Stimulated activated CD4-positive, alpha-beta T cell treated with anti-CD3 and anti-CD28 coated beads, Interleukin-4, amount 100 ng/mL, for 48 hours (primary cell): ENCODE data around the gene SPATA31E1.

ENCODE experiments used
- DNase-seq, 2 donors: peaks; one replicate each; pipeline ENCODE4 v3.0.0-alpha.2; 2020; ENCODE audit warnings: low read depth in 2 of 2

Gene SPATA31E1

DNA sequence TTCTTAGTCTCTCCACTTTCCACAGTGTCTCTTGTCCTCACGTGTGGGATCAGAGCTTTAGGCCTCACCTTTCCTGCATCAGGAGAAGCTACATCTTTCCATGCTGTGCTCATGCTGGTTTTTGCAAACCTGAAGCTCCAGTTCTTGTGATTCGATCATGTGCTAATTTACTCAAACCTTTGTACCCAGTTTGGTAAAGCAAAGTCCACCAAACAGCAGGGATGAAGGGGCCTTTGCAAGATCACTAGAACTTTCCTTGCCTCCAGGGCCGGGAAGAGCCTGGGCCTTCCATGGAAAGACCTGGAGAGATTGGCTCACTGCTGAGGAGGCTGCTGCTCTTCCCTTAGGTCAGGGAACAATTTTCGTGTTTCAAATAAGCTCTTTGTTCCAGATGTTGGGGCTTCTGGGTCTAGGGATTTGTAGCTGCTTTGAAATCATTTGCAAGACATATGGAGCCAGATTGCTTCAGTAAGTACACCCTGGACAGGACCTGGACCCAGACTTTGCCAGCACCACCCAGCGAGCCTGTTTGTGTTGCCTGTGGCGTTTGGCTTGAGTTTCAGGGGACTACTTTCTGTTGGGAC is 18.7 kb upstream of the SPATA31E1 start:
- no peak for DNase-seq

DNA sequence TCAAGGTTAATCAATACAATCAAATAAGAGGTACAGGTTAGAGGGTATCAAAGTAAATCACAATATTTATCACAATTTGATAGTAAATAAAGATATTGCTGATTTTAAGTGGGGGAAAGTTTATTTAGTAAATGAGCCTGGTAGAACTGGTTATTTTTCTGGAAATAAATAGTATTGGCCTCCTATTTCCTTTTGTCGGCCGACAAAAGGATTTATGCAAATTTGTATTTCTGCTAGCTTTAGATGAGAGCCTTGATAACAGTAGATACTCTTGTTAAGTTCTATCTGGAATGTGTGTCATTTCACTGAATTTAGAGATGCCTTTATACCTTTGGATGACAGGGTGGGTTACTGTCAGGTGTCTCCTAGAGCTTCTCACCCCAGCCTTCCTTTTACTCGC is 17.8 kb upstream of the SPATA31E1 start:
- DNase-seq, result no peak

DNA sequence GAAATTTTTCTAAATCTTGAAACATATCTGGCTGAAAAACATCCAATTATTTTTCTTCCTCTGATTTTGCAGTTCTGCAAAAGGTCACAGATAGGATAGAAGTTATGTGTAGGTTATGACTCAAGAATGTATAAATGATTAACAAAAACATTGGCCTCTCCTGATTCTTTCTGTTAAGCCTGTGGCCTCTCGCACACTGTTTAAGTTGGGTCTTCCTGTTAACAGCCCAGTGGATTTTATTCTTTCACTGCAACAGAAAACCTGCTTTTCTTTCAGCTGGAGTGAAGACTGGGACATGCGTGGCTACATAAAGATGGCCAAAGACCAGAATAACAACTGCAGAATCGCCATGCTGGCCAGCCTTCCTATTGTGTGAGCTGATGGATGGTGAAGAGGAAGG is 17.1 kb upstream of the SPATA31E1 start:
- no peak for DNase-seq

DNA sequence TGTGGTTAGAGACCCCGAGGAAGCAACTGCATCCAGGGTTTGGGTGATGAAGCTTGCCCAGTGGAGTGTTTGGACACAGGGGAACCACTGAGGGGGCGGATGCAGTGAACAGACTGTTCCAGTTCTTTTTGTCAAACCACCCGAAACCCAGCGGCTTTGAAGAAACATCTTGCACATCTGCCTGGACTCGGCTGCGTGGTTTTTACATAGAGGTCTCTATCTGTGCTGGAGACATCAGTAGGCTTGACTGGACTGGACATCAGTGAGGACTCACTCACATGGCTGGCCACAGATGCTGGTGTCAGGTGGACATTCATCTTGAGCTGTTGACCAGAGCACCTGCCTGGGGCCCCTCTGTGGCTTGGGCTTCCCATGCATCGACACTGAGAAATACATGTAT is 15.3 kb upstream of the SPATA31E1 start:
- DNase-seq, result no peak

GRCh38 chr9:87868175-87868574 is 14.5 kb upstream of the SPATA31E1 start:
- DNase-seq, result no peak

GRCh38 chr9:87868635-87869034 is 14.0 kb upstream of the SPATA31E1 start:
- DNase-seq, result no peak

- no peak for DNase-seq
Measured at GRCh38 chr9:87869082-87869481, 13.6 kb upstream of the SPATA31E1 start.

GRCh38 chr9:87871425-87872078 is 11.1 kb upstream of the SPATA31E1 start:
- no peak for DNase-seq

DNA sequence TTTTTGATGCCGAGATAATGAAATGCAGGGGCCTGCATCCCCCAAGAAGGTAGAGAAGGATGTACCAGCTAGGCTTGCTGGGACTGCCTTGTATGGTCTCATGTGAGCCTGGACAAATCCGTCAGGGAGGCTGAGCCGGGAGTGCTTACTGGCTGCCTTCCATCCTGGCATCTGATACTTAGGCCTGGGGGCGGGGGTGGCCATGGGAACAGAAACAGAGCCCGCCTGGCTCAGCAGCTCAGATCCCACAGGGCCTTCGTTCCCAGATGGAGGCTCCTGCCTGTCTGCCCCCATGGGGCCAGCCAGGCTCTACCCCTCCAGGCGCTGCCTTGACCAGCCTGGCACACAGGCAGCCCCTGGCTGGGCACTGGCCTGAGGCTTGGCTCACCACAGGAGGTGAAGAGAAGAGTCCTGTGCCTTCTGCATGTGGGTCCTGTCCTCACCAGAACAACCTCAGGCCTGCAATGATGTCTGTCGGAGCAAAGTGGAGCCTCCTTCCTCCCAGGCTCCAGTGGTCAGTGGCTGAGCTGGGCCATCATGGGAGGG is 10.5 kb upstream of the SPATA31E1 start:
- no peak for DNase-seq

DNA sequence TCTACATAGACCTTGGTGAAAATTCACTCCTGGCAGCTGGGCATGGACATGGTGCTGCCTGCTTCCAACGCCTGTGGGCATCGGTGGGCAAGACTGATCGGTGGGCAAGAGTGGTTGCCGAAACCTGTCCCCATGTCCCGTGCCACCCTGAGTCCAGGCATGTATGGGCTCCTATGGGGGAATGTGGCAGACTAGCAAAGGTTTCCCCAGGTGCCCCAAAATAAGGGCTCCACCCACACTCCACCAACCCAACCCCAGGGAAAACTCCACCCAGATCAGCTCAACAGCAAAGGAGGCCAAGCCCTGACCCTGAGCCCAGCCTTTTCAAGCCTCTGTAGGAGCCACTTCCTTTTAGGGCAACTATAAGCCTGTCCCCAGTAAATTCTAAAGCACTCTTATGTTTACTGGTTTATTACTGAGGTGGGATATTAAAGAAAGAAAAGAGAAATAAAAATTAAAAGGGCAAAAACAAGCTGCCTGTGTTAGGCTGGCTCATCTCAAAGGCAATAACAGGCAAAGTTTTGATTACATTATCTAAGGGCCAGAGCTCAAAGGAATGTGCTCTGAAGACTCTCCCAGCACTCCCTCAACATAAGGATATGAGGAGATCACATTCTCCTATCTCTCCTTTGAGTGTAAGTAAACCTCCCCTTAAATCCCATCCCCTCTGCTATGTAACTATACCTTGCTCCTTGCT is 8.9 kb upstream of the SPATA31E1 start:
- DNase-seq, result no peak

DNA sequence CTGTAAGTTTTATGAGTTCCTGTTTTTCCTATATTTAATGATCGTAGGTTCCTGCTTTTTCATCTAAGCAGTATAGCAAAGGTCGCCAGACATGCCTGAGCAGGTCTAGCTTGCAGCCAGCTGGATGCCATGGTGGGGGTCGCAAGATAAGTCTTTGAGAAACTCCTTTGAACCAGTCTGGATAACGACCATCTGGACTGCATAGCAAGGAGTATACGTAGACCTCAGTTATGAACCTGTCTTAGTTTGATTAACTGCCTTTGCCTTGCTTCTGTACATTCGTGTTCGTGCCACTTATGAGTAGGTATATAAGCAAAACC is 8.4 kb upstream of the SPATA31E1 start:
- DNase-seq, result no peak

DNA sequence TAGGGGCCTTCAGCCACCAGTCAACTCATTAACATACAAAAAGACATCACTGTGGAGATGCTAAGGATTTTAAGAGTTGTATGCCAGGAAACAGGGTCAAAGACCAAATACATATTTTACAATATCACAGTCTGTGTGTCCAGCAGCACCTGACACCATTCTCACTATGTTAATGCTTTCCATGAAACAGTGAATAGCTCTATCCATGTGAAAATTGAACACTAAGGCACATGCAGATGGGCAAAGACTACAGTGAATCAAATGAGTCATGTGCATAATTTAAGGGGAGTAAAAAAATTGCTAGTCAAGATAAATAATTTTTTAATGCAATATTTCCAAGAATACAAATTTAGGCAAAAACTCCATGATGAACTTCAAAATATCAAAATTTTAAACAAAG is 7.6 kb upstream of the SPATA31E1 start:
- DNase-seq, result no peak

- DNase-seq, result no peak
Measured at GRCh38 chr9:87875831-87876545, 6.7 kb upstream of the SPATA31E1 start.

DNA sequence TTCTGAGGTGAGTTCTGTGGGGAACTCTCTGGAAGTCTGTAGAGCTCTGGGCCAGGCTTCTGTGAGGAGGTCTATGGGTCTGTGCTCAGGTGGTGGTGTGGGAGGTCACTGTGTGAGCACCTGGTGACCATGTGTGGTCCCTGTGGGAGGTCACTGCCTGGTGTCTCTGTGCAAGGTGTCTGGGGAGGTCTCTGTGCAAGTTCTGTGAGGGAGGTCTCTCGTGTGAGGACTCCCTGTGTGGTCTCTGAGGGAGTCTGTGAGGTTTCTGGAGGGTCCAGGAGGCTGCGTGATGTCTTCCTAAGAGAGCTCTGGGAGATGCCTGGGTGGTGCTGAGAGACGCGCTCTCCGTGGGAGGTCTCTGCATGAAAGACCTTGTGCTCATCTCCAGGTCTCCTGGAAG is 6.0 kb upstream of the SPATA31E1 start:
- no peak for DNase-seq

DNA sequence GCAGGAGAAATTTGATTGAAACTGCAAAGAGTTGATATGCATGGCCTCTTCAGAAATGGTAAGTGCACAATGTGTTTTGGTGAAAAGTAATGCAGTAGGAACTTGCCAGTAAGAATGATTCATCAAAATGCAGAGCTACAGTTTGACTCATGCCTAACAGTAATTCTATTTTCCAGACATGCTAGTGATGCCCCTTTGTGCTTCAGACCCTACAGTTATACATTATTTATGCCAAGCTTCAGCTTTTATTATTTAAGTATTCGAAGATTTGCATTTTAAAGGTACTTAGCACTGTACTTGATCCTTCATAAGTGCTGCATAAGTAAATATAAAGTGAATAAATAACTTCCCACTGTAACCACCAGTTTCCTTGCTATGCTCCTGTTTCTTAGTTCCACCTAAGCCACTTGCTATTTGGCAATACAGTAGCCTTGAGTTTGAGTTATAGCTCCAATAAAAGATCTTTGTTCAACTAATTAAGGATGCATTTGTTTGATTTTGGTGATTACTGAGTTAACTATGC is 3.6 kb upstream of the SPATA31E1 start:
- no peak for DNase-seq

- DNase-seq, result no peak
Measured at GRCh38 chr9:87880116-87880515, 2.6 kb upstream of the SPATA31E1 start.

DNA sequence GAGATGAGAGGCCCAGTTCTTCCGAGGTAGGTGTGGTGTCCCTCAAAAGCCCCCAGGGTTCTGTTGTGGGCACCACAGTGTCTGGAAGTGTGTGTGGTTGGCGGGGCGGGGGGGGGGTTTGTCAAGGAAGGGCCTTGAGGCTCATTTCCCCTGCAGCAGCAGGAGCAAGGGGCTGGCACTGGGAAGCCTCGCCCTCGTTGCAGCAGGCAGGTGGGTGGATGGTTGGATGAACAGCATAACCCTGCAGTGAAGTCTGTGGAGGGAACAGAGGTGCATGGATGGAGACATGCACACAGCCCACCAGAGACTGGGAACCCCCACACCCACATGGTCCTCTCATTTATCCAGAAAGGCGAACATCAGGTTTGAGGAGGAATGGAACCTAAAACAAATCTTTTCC is 2.0 kb upstream of the SPATA31E1 start:
- DNase-seq, result no peak

- DNase-seq, result no peak
Measured at GRCh38 chr9:87883274-87883673, 597 bp downstream of the SPATA31E1 start.

GRCh38 chr9:87883990-87884389 is 1.3 kb downstream of the SPATA31E1 start:
- no peak for DNase-seq

- DNase-seq, result no peak
Measured at GRCh38 chr9:87884578-87885459, 2.1 kb downstream of the SPATA31E1 start.

DNA sequence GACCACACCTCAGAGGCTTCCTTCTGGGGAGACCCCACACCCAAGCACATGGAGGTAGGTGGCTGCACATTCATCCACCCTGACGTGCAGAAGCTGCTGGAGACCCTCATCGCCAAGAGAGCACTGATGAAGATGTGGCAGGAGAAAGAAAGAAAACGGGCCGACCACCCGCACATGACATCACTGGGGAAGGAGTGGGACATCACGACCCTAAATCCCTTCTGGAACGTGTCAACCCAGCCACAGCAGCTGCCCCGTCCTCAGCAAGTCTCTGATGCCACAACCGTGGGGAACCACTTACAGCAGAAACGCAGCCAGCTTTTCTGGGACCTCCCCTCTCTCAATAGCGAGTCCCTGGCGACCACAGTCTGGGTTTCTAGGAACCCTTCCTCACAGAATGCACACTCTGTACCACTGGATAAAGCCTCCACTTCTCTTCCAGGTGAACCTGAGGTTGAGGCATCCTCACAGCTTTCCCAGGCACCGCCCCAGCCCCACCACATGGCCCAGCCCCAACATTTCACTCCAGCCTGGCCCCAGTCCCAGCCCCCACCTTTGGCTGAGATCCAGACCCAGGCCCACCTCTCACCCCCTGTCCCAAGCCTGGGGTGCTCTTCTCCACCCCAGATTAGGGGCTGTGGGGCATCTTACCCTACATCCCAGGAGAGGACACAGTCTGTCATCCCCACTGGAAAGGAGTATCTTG is 3.0 kb downstream of the SPATA31E1 start:
- DNase-seq, result no peak
